IPS-NIHi7 (cell line): Measurements from ENCODE around the gene KLHL7.
"Not testable (repeated sequence)": the region's sequence is repeated elsewhere in the genome, so short reads cannot be mapped to it uniquely, and the experiment has no call there.

Experiments used
- DNase-seq: peaks from one replicate; pipeline ENCODE4 v3.0.0; 2012; ENCODE audit warnings: mixed read lengths; ENCODE audit errors: extremely low spot score

KLHL7 gene

GRCh38 chr7:23214423-23214822 is 108.8 kb downstream of the KLHL7 start:
- no peak for DNase-seq

GRCh38 chr7:23214938-23215337 is 109.4 kb downstream of the KLHL7 start:
- no peak for DNase-seq

DNA sequence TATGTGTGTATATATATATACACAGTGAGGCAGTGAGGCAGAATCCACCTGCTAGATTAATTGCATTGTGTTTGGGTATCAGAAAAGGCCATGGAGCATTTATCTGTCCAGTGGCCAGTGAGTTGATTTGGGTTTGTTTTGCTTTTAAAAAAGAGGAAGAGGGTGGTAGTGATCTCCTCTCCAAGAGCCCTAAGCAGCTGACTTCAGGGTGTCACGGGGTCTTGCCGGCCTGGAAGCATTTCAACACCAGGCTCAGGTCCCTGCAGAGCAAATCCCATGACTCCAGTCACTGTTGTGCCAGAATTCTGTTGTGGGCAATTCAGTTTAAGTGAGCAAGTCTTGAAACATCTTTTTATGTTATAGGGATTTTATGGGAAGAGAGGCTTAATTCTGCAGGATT is 110.4 kb downstream of the KLHL7 start:
- DNase-seq, result no peak

DNA sequence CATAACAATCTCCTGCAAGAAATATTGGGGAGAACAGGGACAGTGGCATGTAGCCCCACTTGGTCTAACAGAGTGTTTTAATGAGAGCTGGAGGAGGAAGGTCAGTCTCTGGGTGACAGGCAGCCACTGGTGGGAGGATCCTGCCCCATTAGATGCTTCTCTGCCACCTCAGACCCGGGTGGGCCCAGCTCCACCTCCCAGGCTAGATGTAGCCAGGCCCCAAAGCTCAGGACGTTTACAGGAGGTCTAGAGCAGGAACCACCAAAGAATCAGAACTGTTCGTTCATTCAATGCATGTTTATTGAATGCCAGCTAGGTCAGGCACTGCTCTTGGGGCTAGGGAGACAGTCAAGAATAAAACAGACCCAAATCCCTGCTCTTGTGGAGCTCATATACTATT is 112.6 kb downstream of the KLHL7 start:
- DNase-seq, result no peak

DNA sequence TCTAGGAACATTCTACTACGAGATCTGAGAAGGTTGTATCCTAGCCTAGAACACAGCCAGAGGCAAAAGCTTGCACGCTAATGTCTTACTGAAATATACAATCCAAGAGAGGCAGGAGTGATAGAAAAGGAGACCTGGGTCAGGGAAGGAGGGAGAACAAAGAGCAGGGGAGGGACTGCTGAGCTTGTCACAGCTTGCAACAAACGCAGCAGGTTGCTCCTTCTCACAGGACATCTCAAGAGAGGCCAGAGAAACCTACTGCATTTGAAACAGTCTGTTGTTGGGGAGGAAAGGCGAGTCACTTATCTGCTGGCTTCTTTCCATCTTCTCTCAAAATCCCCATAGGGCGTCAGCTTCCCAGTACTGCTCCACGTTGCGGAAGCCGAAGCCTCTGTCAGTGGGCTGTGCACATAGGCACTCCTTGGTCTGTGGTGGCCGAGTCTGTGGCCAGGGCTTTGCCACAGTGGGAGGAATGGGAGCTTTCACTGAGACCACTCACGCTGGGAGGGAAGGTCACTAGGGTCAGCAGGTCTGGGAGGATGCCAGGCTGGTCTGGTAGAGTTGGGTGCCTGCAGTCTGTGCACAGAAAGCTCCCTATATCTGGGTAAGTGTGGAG is 115.2 kb downstream of the KLHL7 start:
- DNase-seq, result no peak

DNA sequence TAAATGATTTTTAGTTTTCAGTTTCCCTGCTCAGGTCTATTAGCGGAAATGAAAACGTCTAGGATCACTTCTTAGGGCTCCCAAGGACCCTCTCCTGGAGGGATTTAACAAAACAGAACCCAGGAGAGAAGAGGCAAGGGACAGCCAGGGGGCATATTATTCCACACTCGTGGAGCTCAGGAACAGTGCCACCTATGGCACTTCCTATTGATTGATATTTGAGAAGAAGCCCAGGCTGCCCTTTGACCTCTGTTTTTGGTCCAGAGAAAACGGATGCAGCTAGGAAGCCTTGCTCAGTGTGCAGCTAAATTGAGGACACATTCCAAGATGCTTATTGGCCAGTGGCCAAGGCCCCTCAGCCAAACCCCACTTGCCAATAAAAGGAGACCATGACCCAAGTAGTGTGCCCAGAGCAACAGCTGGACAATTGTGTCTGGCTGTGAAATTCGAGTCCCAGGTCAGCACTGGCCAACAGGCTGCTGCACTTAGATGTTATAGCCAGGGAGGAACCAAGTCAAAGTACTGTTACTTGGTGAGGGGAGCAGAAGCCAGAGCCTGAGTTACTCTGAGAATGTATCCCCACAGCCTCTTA is 117.0 kb downstream of the KLHL7 start:
- no peak for DNase-seq

DNA sequence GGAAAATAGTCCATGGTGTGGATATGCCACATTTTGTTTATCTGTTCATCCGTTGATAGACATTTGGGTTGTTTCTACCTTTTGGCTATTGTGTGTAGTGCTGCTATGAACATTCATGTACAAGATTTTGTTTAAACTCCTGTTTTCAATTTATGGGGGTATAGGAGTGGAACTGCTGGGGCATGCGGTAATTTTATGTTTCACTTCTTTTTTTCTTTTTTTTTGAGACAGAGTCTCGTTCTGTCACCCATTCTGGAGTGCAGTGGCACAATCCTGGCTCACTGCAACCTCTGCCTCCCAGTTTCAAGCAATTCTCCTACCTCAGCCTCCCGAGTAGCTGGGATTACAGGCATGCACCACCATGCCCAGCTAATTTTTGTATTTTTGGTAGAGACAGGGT is 118.8 kb downstream of the KLHL7 start:
- DNase-seq, result not testable (repeated sequence)

- DNase-seq, result no peak
Measured at GRCh38 chr7:23226844-23227450, 121.4 kb downstream of the KLHL7 start.
